Gastrocnemius medialis (tissue), 4 donors: ENCODE measurements around the gene FAR1.

Experiments
- CTCF ChIP-seq, 5 experiments: fragments of 450-650 bp in 3 of 5; fragments of 200-600 bp in 2 of 5; sonication (generic) in 2 of 5; IDR thresholded peaks in 4 of 5; conservative IDR thresholded peaks in 1 of 5; 1 replicate in 4 of 5; 2 replicates in 1 of 5; pipeline ENCODE4 v1.5.1; 2016 to 2019; ENCODE audit warnings: antibody characterized with exemption in 5 of 5, mild to moderate bottlenecking in 3 of 5, moderate library complexity in 3 of 5
- POLR2A ChIP-seq, 2 donors: fragments of 450-650 bp; IDR thresholded peaks; one replicate each; pipeline ENCODE4 v1.6.1; 2017; ENCODE audit warnings: antibody characterized with exemption in 2 of 2, mild to moderate bottlenecking in 2 of 2, moderate library complexity in 2 of 2

GRCh38 chr11:13718394-13718793 is 49.9 kb downstream of the FAR1 start:
- TF ChIP-seq CTCF (IDR thresholded peaks at IDR 0.05 in 4 of 5, conservative IDR thresholded peaks at IDR 0.05 in 1 of 5) (no peak), POLR2A (IDR thresholded peaks at IDR 0.05) (no peak)
